Measurements from ENCODE around the gene RFTN1. TPM values are rescaled to one million over a fixed set of nuclear protein-coding genes. Genes with fewer than 3 reads are reported as not detected.

Gene RFTN1
- total and polyA plus RNA-seq, 2 donors (not counting 3 experiments of a cell fraction or from before 2014, with no cell fraction given), result 40.3 to 43.3 TPM

DNA sequence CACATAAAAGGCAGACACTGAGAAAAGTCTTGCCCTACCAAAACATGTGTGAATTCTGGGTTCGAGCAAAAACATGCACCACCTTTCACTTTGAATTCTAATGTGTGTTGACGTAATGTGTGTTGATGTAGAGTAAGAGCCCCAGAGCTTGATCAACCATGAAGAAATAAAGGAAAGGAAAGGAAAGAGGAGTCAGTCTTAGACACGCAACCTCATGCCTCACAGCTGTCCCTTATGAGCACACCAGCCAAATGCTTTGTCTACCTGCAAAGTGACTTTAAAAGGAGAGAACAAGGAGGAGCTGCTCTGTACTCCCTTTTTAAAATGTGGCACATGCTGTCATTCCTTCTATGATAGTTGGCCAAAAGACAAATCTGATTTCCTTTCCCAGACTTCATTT, 80.8 kb downstream of the RFTN1 start:
- intact Hi-C loops (cut with micrococcal nuclease) (no loop called here), dilution Hi-C loops (cut with MboI; ENCODE audit: extremely low pct_ligation_motif_present, low sequenced_read_pairs) (no loop called here)
- no peaks in the 10 kb centered on the region for H3K27me3 ChIP-seq (ENCODE audit: control insufficient read depth in 2 of 2, insufficient read depth in 2 of 2, low read length in 2 of 2)
- DNase-seq (ENCODE audit: low read depth, low spot score), result no peak
- H3K4me2 ChIP-seq (ENCODE audit: insufficient read depth, low read length), result no peak overlapping the region
- ChIA-PET POLR2A (no interaction called here), CTCF (interaction anchor here (1.6 kb wide), 1 partner anchor 142 kb away, joined by 3 read pairs; no protein-coding TSS in a partner anchor)
- no peak for TF ChIP-seq GATA2 (IDR thresholded peaks at IDR 0.05; ENCODE audit: insufficient read depth, insufficient read length, low read depth, low read length)
- TF ChIP-seq, protein P1, sequence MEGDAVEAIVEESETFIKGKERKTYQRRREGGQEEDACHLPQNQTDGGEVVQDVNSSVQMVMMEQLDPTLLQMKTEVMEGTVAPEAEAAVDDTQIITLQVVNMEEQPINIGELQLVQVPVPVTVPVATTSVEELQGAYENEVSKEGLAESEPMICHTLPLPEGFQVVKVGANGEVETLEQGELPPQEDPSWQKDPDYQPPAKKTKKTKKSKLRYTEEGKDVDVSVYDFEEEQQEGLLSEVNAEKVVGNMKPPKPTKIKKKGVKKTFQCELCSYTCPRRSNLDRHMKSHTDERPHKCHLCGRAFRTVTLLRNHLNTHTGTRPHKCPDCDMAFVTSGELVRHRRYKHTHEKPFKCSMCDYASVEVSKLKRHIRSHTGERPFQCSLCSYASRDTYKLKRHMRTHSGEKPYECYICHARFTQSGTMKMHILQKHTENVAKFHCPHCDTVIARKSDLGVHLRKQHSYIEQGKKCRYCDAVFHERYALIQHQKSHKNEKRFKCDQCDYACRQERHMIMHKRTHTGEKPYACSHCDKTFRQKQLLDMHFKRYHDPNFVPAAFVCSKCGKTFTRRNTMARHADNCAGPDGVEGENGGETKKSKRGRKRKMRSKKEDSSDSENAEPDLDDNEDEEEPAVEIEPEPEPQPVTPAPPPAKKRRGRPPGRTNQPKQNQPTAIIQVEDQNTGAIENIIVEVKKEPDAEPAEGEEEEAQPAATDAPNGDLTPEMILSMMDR (IDR thresholded peaks at IDR 0.05; ENCODE audit: extremely low read depth in 1 of 2, insufficient read depth in 1 of 2, low read depth in 1 of 2, low read length in 2 of 2), result no peak
- no peak for TF ChIP-seq POLR2A (IDR thresholded peaks at IDR 0.05; ENCODE audit: low read depth, low read length)
- no peak for TF ChIP-seq FOS (IDR thresholded peaks at IDR 0.05; ENCODE audit: borderline replicate concordance, insufficient read depth, low read length)
- BruUV-seq (replicated peaks), result no TSS peak
- no peaks in the 10 kb centered on the region for H4K20me1 ChIP-seq (replicated peaks; ENCODE audit: control insufficient read depth, extremely low read depth, insufficient read depth, low read length)
- H3K9me1 ChIP-seq (replicated peaks; ENCODE audit: control insufficient read depth, extremely low read depth, insufficient read depth, low read length), result no peaks in the 10 kb centered on the region
- H3K9ac ChIP-seq (replicated peaks; ENCODE audit: extremely low read depth, insufficient read depth, low read length), result no peak overlapping the region
- no peak for FAIRE-seq
- H3K79me2 ChIP-seq (ENCODE audit: control insufficient read depth, insufficient read depth, low read length), result no peaks in the 10 kb centered on the region
- no peak overlapping the region for H3K27ac ChIP-seq (ENCODE audit: insufficient read depth, low read depth, low read length)
- H3K9me3 ChIP-seq (replicated peaks; ENCODE audit: control insufficient read depth, insufficient read depth, low read length), result no peaks in the 10 kb centered on the region
- no peak overlapping the region for H3K4me3 ChIP-seq (replicated peaks in 1 of 3; ENCODE audit: insufficient read depth in 1 of 3, low read depth in 1 of 3, low read length in 3 of 3)
- H3K4me1 ChIP-seq (ENCODE audit: control insufficient read depth, extremely low read depth, insufficient read depth, low read length), result no peaks in the 10 kb centered on the region
- H3K36me3 ChIP-seq (ENCODE audit: control insufficient read depth in 2 of 2, extremely low read depth in 1 of 2, insufficient read depth in 2 of 2, low read length in 2 of 2), result peaks cover 0 to 4% of the 10 kb centered on the region in 2 experiments
- H2AFZ ChIP-seq (ENCODE audit: low read depth, low read length), result no peak overlapping the region

DNA sequence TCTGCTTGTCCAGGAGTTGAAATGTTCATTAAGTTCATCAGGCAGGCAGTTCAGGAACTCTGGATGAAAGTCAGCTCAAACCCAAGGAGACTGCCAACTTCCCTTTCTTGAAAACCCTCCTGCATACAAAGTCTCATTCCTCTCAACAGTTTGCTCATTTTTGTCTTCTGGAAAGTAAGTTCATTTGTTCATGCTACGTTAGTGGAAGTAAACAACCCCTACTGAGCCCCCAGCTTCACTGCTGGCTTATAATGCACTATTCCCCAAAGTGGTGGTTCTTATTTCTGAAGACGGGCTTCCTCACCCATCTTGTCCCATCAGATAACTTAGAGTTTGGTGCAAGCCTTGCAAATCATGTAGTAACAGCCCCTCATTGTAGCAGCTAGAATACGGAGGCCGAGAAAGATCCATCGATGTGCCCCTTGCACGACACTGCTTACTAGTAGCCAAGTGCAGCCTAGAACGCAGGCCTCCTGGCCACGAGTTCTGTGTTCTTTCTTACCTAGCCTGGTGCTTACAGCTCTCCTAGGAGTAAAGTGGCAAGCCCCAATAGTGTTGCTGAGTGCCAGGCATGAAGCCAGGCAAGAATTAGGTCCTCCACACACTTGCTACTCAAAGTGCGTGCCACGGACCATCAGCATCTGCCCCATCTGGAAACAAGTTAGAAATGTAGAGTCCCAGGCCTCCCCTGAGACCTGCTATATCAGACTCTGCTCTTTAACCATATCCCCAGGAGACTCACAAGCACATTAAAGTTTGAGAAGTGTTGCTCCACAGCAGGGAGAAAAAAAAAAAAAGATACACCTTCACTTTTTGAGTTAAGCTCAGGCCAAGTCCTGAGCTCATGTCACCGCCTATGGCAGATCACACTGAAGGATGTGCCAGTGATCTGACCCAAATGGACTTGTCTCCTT, 82.5 kb downstream of the RFTN1 start:
- H3K4me1 ChIP-seq (ENCODE audit: control insufficient read depth, extremely low read depth, insufficient read depth, low read length), result no peaks in the 10 kb centered on the region
- H3K27me3 ChIP-seq (ENCODE audit: control insufficient read depth in 2 of 2, insufficient read depth in 2 of 2, low read length in 2 of 2), result no peaks in the 10 kb centered on the region
- intact Hi-C loops (cut with micrococcal nuclease), result no loop called here
- H3K4me2 ChIP-seq (ENCODE audit: insufficient read depth, low read length), result no peak overlapping the region
- DNase-seq (ENCODE audit: low read depth, low spot score) (no peak), FAIRE-seq (no peak)
- CTCF ChIA-PET, result no interaction called here
- H2AFZ ChIP-seq (ENCODE audit: low read depth, low read length), result no peak overlapping the region
- peaks cover 0 to 4% of the 10 kb centered on the region in 2 experiments for H3K36me3 ChIP-seq (ENCODE audit: control insufficient read depth in 2 of 2, extremely low read depth in 1 of 2, insufficient read depth in 2 of 2, low read length in 2 of 2)
- H3K9me1 ChIP-seq (replicated peaks; ENCODE audit: control insufficient read depth, extremely low read depth, insufficient read depth, low read length), result no peaks in the 10 kb centered on the region
- POLR2A ChIA-PET, result no interaction called here
- H3K9me3 ChIP-seq (replicated peaks; ENCODE audit: control insufficient read depth, insufficient read depth, low read length), result no peaks in the 10 kb centered on the region
- peaks cover 1% of the 10 kb centered on the region for H3K79me2 ChIP-seq (ENCODE audit: control insufficient read depth, insufficient read depth, low read length)
- no peak overlapping the region for H3K27ac ChIP-seq (ENCODE audit: insufficient read depth, low read depth, low read length)
- BruUV-seq (replicated peaks), result no TSS peak
- no peak overlapping the region for H3K4me3 ChIP-seq (replicated peaks in 1 of 3; ENCODE audit: insufficient read depth in 1 of 3, low read depth in 1 of 3, low read length in 3 of 3)
- TF ChIP-seq, protein P1 (IDR thresholded peaks at IDR 0.05; ENCODE audit: extremely low read depth in 1 of 2, insufficient read depth in 1 of 2, low read depth in 1 of 2, low read length in 2 of 2), result no peak
- TF ChIP-seq EZH2 (IDR thresholded peaks at IDR 0.05; ENCODE audit: borderline replicate concordance, low read depth, low read length, severe bottlenecking) (no peak), MYC (IDR thresholded peaks at IDR 0.05; ENCODE audit: low read depth, low read length) (no peak), POLR2AphosphoS5 (IDR thresholded peaks at IDR 0.05; ENCODE audit: insufficient read depth, low read depth, low read length) (no peak)
- dilution Hi-C loops (cut with MboI; ENCODE audit: extremely low pct_ligation_motif_present, low sequenced_read_pairs), result no loop called here
- H4K20me1 ChIP-seq (replicated peaks; ENCODE audit: control insufficient read depth, extremely low read depth, insufficient read depth, low read length), result no peaks in the 10 kb centered on the region
- no peak overlapping the region for H3K9ac ChIP-seq (replicated peaks; ENCODE audit: extremely low read depth, insufficient read depth, low read length)
